Fibroblast of peridontal ligament (primary cell): ENCODE results near the gene TFPT.

Source experiments
- DNase-seq: peaks from one replicate; pipeline ENCODE4 v3.0.0-alpha.2; 2010; ENCODE audit errors: extremely low read depth

The TFPT gene

GRCh38 chr19:54149021-54149812 lies 33.8 kb upstream of the TFPT start:
- DNase-seq: no peak

GRCh38 chr19:54148158-54148557 lies 32.7 kb upstream of the TFPT start:
- no peak for DNase-seq

GRCh38 chr19:54147676-54148075 lies 32.2 kb upstream of the TFPT start:
- DNase-seq: no peak

DNA sequence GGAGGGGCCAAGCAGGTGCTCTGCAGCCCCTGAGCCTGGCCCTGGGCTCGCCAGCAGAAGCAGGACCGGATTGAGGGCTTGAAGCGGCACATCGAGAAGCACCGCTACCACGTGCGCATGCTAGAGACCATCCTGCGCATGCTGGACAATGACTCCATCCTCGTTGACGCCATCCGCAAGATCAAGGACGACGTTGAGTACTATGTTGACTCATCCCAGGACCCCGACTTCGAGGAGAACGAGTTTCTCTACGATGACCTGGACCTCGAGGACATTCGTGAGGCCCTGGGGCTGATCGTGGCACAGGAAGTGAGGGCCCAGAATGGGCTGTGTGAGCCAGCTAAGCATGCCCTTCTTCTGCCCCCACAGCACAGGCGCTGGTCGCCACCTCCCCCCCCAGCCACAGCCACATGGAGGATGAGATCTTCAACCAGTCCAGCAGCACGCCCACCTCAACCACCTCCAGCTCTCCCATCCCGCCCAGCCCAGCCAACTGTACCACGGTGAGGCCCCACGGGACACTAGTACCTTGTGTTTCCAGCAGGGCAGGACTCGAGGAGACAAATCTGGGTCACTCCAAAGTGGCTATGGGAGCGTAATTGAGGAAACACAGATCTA lies 30.2 kb upstream of the TFPT start:
- no peak for DNase-seq

GRCh38 chr19:54142166-54142780 lies 26.8 kb upstream of the TFPT start:
- no peak for DNase-seq

DNA sequence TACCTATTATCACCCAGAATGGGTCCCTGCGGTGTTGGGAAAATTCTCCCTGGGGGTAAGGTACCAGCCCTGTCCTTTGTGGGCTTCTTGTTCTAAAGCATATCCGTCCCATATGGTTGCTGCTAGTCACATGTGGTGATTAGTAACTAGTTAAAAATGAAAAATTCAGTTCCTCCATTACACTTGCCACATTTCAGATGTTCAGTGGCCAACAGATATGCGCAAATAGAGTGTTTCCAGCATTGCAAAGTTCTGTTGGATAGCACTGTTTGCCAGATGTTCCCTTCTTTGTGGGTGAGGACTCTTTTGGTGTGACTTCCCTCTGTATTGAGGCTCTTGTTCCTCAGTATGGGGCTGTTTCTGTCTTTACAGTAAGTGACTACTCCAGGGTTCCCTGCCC lies 25.9 kb upstream of the TFPT start:
- DNase-seq: peak; percentile 49

DNA sequence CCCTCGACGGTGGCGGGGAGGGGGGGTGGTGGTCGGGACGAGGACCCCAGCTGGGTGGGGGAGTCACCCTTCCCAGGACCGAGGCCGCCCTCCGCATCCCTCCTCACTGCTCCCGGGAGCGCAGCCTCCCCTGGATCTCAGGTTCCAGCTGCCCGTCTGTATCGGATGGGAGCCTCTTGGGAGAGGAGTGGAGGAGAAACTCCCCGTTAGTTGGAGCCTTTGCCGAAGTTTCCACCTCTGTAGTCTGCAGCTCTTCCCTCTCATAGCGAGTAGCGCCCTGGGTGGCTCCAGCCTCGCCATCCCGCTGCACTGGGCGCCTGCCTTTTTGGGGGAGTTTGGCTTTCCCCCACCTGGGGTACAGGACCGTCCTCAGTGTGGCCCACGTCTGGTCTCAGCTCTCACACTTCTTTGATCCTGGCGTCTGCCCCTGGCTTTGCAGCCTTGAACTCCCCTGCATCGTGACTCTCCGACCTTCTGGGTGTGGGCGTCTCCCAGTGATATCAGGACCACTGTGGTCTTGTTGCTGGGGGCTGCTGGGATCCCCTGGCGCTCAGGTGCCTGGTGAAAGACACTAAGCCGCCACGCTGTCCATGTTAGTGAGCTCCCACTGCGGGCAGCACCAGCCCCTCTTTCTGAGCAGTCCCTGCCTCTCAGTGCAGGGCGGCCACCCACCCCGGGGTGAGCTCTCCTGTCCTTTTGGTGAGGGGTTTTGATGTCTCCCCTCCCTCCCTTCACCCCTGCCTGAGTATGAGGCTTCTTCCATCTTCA lies 23.2 kb upstream of the TFPT start:
- DNase-seq: no peak

DNA sequence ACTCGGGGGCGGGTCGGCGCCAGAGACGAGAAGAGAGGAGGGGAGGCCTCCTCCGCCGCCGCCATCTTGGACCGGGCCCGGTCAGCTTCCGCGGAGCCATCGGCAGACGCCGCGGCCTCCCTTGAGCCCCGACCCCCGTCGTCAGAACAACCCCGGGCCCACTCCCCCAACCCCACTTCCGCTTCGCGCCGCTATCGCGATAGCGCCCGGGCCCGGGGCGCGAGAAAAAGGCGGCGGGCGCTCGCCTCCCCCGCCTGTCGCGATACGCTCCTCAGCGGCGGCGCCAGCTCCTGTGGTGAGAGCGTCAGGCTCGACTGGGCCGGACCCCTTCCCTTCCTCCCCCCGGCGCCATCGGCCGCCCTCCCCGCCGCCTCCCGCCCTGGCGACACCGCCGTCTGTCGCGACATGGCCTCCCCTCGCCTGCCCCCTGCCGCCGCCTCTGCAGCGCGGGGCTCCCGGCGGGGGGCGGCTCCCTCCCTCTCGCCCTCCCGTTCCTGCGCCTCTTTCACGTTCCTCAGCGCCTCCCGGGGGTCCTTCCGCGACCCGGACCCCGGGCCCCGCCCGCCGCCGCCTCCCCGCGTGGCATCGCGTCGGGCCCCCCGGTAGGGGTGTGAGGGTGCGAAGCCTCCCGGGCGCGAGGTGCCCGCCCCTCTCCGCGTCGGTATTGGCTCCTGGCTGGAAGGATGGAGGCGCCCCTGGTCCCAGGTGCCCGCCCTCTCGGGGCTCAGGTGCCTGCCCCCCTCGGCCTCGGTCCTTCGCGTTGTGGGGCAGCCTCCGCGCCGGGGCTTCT lies 22.4 kb upstream of the TFPT start, which contains the start of gene CNOT3:
Gene CNOT3 (plus strand): TSS at position 64 of the 790 bp plus-strand sequence. CDS start 5,217 bp downstream, outside the sequence.
- DNase-seq: no peak

- DNase-seq: peak; percentile 100
Measured at GRCh38 chr19:54136864-54137698, 21.6 kb upstream of the TFPT start.

DNA sequence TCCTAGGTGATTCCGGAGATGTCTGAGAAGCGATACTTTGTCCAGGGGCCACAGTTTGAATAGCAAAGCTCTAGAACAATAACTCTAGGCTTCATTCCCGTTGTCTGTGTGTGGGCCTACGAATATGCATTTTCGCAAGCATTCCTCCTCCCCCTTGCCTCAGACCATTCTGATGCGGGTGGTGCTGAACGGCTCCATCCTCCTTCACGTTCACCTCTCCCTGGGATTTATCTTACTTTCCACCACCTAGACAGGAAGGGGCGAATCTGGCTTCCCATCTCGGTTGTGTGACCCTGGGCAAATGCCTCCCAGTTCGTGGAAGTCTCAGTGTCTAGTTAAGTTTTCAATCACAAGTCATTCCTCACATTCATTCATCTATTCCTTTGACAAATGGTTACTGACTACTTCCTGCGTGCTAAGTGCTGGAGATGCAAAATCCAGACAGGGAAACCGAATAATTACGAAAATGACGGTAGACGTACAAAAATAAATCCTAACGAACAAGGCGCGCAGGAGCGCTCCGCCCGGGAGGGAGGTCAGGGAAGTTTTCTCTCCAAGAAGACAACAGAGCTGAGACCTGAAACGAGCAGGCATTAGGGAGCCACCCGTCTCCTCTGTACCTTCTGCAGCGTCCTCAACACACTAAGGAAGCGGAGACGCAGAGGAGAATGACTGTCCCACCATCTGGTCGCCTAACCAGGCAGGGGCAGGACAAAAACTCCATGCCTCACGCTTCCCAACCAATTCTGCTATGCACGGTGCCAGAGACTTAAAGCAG lies 20.8 kb upstream of the TFPT start:
- peak; percentile 25 for DNase-seq

DNA sequence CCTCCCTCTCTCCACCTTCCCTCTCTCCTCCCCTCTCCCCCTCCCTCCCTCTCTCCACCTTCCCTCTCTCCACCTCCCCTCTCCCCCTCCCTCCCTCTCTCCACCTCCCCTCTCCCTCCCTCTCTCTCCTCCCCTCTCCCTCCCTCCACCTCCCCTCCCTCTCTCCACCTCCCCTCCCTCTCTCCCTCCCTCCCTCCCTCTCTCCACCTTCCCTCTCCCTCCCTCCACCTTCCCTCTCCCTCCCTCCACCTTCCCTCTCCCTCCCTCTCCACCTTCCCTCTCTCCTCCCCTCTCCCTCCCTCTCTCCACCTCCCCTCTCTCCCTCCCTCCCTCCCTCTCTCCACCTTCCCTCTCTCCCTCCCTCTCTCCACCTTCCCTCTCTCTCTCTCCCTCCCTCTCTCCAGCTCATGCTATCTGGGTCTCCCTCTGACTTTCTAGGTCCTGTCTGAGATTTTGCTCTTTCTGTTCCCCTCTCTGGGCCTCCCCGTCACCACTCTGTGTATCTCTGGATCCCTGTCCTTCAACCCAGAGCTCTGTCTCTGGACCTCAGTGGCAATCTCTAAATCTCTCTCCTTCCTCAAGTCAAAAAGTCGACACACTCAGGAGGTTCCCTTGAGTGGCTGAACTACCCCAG lies 18.6 kb upstream of the TFPT start:
- DNase-seq: no peak

- DNase-seq: no peak
Measured at GRCh38 chr19:54133312-54133956, 18.0 kb upstream of the TFPT start.

DNA sequence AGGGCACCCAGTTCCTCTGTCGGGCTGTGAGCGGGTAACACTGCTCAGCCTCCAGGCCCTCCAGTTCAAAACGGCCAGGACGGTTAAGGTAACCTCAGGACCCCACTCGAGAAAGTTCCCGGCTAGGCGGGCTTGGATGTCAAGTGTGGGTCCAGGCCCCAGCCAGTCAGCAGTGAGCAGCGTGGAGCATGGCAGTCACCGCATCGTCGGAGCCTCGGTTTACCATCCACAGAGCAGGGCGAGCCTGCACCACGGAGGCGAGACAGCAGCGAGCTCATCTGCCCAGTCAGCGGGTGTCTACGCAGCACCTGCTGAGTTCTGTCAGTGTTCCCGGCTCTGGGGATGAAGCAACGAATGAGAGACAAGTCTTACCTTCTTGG lies 14.2 kb upstream of the TFPT start:
- DNase-seq: no peak

DNA sequence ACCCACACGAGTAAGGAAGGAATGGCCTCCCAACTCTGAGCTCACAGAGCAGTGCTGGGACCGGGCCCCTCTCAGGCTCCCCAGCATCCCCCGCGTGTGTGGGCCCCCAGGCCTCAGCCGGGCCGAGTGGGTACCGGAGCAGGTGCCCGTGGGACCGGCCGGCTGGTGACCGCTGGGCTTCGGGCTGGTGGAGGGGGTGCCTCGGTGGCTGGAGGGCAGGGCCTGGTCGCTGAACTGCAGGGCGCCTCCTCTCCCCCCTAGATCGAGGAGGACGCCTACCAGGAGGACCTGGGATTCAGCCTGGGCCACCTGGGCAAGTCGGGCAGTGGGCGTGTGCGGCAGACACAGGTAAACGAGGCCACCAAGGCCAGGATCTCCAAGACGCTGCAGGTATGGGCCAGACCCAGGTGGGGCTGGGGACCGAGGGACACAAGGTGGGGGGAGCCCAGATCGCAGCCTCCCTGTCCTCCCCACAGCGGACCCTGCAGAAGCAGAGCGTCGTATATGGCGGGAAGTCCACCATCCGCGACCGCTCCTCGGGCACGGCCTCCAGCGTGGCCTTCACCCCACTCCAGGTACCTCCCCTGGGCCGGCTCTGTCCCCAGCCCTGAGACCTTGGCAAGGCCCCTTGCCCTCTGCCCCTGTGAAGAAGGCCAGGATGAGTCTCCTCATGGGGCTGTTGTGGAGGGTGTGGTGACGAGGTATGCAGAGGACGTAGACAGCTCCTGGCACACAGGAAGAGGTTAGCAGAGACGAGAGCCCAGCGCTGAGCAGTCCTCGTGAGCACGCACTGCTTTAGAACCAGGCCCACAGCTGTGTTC lies 13.5 kb upstream of the TFPT start:
- no peak for DNase-seq

DNA sequence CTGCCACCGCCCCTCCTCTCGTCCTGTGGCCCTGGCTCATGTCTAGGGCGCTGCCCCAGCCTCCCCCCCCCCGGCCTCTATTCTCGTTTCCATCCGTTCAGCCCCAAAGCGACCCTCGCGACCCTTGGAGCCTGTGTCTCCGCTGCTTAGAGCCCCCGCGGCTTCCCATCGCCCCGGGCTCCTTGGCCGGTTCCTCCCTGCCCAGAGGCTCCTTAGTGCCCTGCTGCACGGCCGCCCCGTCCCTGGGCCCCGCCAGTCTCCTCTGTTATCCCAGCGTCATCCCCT lies 12.9 kb upstream of the TFPT start:
- no peak for DNase-seq

DNA sequence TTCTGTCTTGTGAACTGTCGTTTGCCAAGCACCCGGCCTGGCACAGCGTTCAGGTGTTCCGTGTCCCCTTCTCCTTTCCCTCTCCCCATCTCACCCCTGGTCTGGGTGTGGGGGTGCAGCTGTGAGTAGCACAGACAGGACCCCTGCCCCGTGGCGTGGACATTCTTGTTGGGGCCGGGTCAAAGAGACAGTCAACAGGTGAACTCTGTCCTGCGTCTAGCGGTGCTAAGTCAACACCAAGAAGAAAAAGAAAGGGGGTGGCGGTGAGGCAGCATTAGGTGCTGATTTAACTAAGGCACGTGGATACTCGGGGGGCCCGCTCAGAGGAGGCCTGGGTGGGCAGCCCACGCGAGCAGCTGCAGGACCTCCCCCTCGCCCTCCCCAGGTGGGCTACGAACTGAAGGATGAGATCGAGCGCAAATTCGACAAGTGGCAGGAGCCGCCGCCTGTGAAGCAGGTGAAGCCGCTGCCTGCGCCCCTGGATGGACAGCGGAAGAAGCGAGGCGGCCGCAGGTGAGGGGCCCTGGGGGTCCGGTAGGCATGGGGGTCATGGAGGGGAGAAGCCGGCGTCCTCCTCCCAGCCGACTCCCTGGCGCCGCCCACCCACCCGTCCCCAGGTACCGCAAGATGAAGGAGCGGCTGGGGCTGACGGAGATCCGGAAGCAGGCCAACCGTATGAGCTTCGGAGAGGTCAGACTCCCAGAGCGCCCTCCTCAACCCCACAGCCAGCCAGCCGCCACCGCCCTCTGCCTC lies 12.4 kb upstream of the TFPT start:
- no peak for DNase-seq

GRCh38 chr19:54125713-54126112 lies 10.3 kb upstream of the TFPT start:
- no peak for DNase-seq
